Fibroblast of the aortic adventitia (primary cell): ENCODE data around the gene LRRC10. TPM values are rescaled to one million over a fixed set of nuclear protein-coding genes. Genes with fewer than 3 reads are reported as not detected.

Experiments
- DNase-seq: peaks from one replicate; pipeline ENCODE4 v3.0.0-alpha.2; 2010; ENCODE audit warnings: low read depth
- H3K4me3 ChIP-seq: 2 replicates; pipeline ENCODE4 v1.5.1; 2011; ENCODE audit warnings: low read depth, mild to moderate bottlenecking, control low read depth, low read length, moderate library complexity
- CTCF ChIP-seq: IDR thresholded peaks from 2 replicates; pipeline ENCODE4 v1.5.1; 2011; ENCODE audit warnings: mild to moderate bottlenecking, low read length, control low read depth, inconsistent platforms; ENCODE audit not compliant: insufficient read depth
- total RNA-seq: library from RNA; depleted of rRNA; stranded (reverse); fragments of >200 nt; gene quantifications from 2 replicates; pipeline ENCODE4 v1.2.3, GENCODE V29; 2012; ENCODE audit warnings: low replicate concordance

Gene LRRC10
- total RNA-seq, 1 donor, result not detected

DNA sequence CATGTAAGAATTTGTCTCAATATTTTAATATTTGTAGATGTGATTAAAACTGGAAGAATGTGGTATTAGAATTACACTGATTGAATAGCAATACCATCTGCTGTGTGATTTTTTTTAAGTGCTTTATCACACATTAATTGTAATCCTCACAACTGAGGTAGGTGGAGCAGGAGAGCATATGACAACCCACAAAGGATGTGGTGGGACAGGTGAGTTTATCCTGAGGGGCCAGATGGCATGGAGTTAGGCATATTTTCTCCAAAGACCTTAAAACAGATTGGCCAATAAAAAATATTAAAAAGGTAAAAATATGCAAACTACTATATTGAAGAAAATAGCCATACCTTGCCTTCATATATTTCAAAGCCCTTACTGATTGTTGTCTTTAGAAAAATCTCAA lies 7.8 kb downstream of the LRRC10 start:
- TF ChIP-seq CTCF, result no peak
- H3K4me3 ChIP-seq, result no peak overlapping the region
- DNase-seq, result no peak

- no peak overlapping the region for H3K4me3 ChIP-seq
- no peak for TF ChIP-seq CTCF
- DNase-seq, result no peak
Observed at GRCh38 chr12:69601962-69602685, 8.6 kb downstream of the LRRC10 start.

GRCh38 chr12:69600804-69601203 lies 9.9 kb downstream of the LRRC10 start:
- no peak for TF ChIP-seq CTCF
- no peak overlapping the region for H3K4me3 ChIP-seq
- DNase-seq, result no peak

DNA sequence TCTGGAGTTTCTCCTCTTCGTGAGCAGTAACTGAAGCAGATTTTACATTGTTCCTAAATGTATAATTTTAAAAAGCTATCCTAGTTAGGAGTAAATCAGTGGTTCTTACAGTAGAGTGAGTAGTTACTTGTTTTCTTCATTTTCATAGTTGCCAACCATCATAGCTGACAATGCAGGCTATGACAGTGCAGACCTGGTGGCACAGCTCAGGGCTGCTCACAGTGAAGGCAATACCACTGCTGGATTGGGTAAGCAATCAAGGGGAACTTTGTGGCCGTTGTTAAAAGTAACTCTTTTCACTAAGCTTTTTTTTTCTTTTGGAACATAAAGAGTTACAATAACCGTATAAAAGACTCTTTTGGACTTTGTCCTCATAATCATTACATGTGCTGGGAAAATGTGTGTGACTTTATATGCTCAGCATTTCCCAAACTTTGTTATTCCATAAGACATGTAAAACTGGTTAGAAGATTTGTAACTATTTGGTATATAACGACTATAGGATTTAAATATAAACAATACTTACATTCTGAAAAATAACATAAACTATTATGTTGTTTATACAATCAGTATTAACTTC lies 12.4 kb downstream of the LRRC10 start:
- TF ChIP-seq CTCF, result no peak
- DNase-seq, result no peak
- H3K4me3 ChIP-seq, result no peak overlapping the region

DNA sequence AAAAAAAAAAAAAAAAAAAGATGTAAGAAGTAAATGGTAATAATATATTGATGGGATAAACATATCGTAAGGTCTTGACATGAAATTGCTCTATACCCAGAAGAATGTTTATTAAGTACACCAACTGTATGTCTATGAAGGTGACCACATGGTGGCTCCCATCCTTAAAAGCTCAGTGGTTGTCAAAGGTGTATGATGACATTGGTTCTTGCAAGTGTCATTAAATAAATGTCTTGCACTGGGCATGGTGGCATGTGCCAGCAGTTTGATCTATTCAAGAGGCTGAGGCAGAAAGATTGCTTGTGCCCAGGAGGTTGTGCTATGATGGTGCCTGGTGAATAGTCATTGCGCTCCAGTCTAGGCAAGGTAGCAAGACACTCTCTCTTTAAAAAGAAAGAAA lies 15.0 kb downstream of the LRRC10 start:
- DNase-seq, result no peak
- TF ChIP-seq CTCF, result no peak
- no peak overlapping the region for H3K4me3 ChIP-seq

DNA sequence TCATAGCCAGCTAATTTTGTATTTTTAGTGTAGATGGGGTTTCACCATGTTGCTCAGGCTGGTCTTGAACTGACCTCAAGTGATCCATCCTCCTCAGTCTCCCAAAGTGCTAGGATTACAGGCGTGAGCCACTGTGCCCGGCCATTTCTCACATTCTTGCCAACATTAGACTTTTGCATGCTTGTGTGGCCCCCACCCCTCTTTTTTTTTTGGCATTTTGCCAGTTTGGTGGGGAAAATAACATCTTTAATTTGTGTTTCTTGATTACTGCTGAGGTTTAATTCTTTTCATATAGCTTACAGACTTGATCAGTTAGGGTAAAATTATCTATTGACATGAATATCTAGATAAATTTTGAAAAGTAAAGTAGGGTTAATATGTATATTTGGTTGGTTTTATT lies 21.6 kb downstream of the LRRC10 start:
- H3K4me3 ChIP-seq, result no peak overlapping the region
- no peak for DNase-seq
- TF ChIP-seq CTCF, result no peak
